ENCODE measurements around the gene CTRL. TPM values are rescaled to one million over a fixed set of nuclear protein-coding genes. Genes with fewer than 3 reads are reported as not detected.
"Not testable (repeated sequence)": the region's sequence is repeated elsewhere in the genome, so short reads cannot be mapped to it uniquely, and the experiment has no call there.

Gene CTRL
- total RNA-seq, 1 experiment from 2014 or later, result 2.0 TPM

- CTCF ChIA-PET, result no interaction called here
Observed at GRCh38 chr16:67976205-67976604, 44.5 kb upstream of the CTRL start.

GRCh38 chr16:67975321-67976105, 43.9 kb upstream of the CTRL start:
- in situ Hi-C loops (cut with HindIII; ENCODE audit: low pct_unique_long_range_greater_than_20kb, low sequenced_read_pairs), result no loop called here
- Histone ChIP-seq H3K4me1 (ENCODE audit: control insufficient read depth, insufficient read depth, low read length) (no peaks in the 10 kb centered on the region), H3K27ac (ENCODE audit: low read length) (no peak overlapping the region), H3K27me3 (ENCODE audit: control insufficient read depth, insufficient read depth, low read length) (no peaks in the 10 kb centered on the region), H3K36me3 (ENCODE audit: control insufficient read depth, insufficient read depth, low read length) (no peaks in the 10 kb centered on the region), H3K9me3 (ENCODE audit: control insufficient read depth, insufficient read depth, low read depth, low read length) (no peaks in the 10 kb centered on the region), H3K4me3 (ENCODE audit: low read depth in 2 of 2, low read length in 2 of 2) (no peak overlapping the region)
- intact Hi-C loops (cut with micrococcal nuclease; ENCODE audit: unreplicated experiment), result no loop called here
- ATAC-seq, result no peak
- CTCF ChIA-PET, result no interaction called here
- no TSS peak for BruUV-seq (replicated peaks)
- POLR2A ChIA-PET, result no interaction called here
- TF ChIP-seq CTCF (IDR thresholded peaks at IDR 0.05) (no peak), SIN3A (IDR thresholded peaks at IDR 0.05; ENCODE audit: borderline replicate concordance, insufficient read depth, low read depth, low read length) (no peak), REST (IDR thresholded peaks at IDR 0.05; ENCODE audit: insufficient read depth in 1 of 2, low read depth in 2 of 2, low read length in 1 of 2) (no peak), POLR2AphosphoS5 (IDR thresholded peaks at IDR 0.05; ENCODE audit: low read depth, low read length) (no peak), TCF7L2 (IDR thresholded peaks at IDR 0.05; ENCODE audit: low read depth, low read length) (no peak)
- DNase-seq (ENCODE audit: low read depth, low spot score), result no peak

More at GRCh38 chr16:67976205-67976604, 44.5 kb upstream of the CTRL start:
- intact Hi-C loops (cut with micrococcal nuclease; ENCODE audit: unreplicated experiment) (no loop called here), in situ Hi-C loops (cut with HindIII; ENCODE audit: low pct_unique_long_range_greater_than_20kb, low sequenced_read_pairs) (no loop called here)
- Histone ChIP-seq H3K4me3 (ENCODE audit: low read depth in 2 of 2, low read length in 2 of 2) (no peak overlapping the region), H3K4me1 (ENCODE audit: control insufficient read depth, insufficient read depth, low read length) (no peaks in the 10 kb centered on the region), H3K36me3 (ENCODE audit: control insufficient read depth, insufficient read depth, low read length) (no peaks in the 10 kb centered on the region), H3K27me3 (ENCODE audit: control insufficient read depth, insufficient read depth, low read length) (no peaks in the 10 kb centered on the region), H3K27ac (ENCODE audit: low read length) (no peak overlapping the region), H3K9me3 (ENCODE audit: control insufficient read depth, insufficient read depth, low read depth, low read length) (no peaks in the 10 kb centered on the region)
- BruUV-seq (replicated peaks), result no TSS peak
- DNase-seq (ENCODE audit: low read depth, low spot score) (no peak), ATAC-seq (no peak)
- TF ChIP-seq CTCF (IDR thresholded peaks at IDR 0.05), result no peak
- no peak for TF ChIP-seq SIN3A (IDR thresholded peaks at IDR 0.05; ENCODE audit: borderline replicate concordance, insufficient read depth, low read depth, low read length)
- no peak for TF ChIP-seq POLR2AphosphoS5 (IDR thresholded peaks at IDR 0.05; ENCODE audit: low read depth, low read length)
- TF ChIP-seq REST (IDR thresholded peaks at IDR 0.05; ENCODE audit: insufficient read depth in 1 of 2, low read depth in 2 of 2, low read length in 1 of 2), result no peak
- TF ChIP-seq TCF7L2 (IDR thresholded peaks at IDR 0.05; ENCODE audit: low read depth, low read length), result no peak
- POLR2A ChIA-PET, result no interaction called here

- H3K36me3 ChIP-seq (ENCODE audit: control insufficient read depth, insufficient read depth, low read length); H3K4me3 ChIP-seq (ENCODE audit: low read depth in 2 of 2, low read length in 2 of 2); H3K4me1 ChIP-seq (ENCODE audit: control insufficient read depth, insufficient read depth, low read length); in situ Hi-C loops (cut with HindIII; ENCODE audit: low pct_unique_long_range_greater_than_20kb, low sequenced_read_pairs); DNase-seq (ENCODE audit: low read depth, low spot score); intact Hi-C loops (cut with micrococcal nuclease; ENCODE audit: unreplicated experiment); H3K27me3 ChIP-seq (ENCODE audit: control insufficient read depth, insufficient read depth, low read length); H3K27ac ChIP-seq (ENCODE audit: low read length); ATAC-seq; BruUV-seq (replicated peaks); H3K9me3 ChIP-seq (ENCODE audit: control insufficient read depth, insufficient read depth, low read depth, low read length); POLR2A ChIA-PET: not testable (repeated sequence)
- CTCF ChIA-PET, result interaction anchor here (0.7 kb wide), 1 partner anchor 67 kb away, joined by 7 read pairs; no protein-coding TSS in a partner anchor
Observed at GRCh38 chr16:67972285-67972684, 40.6 kb upstream of the CTRL start.
